Vagina (tissue), 2 donors: ENCODE measurements around the gene NDRG2. TPM values are rescaled to one million over a fixed set of nuclear protein-coding genes. Genes with fewer than 3 reads are reported as not detected.

Source experiments
- DNase-seq, 2 donors: peaks; one replicate each; pipeline ENCODE4 v3.0.0-alpha.2; 2017; ENCODE audit errors: extremely low spot score in 2 of 2
- H3K27ac ChIP-seq: fragments of 200-600 bp; sonication (generic); one replicate; pipeline ENCODE4 v1.5.1; 2019
- H3K27me3 ChIP-seq: fragments of 200-600 bp; sonication (generic); one replicate; pipeline ENCODE4 v1.5.1; 2019
- H3K36me3 ChIP-seq, 2 donors: fragments of 200-600 bp; sonication (generic); one replicate each; pipeline ENCODE4 v1.5.1; 2017 to 2019
- H3K4me1 ChIP-seq: fragments of 200-600 bp; sonication (generic); one replicate; pipeline ENCODE4 v1.5.1; 2019
- H3K4me3 ChIP-seq, 2 donors: fragments of 200-600 bp; sonication (generic); 1 replicate in 1 of 2; 2 replicates in 1 of 2; pipeline ENCODE4 v1.5.1; 2016 to 2019
- H3K9me3 ChIP-seq: fragments of 200-600 bp; sonication (generic); one replicate; pipeline ENCODE4 v1.5.1; 2019
- CTCF ChIP-seq, 3 experiments: fragments of 450-650 bp in 2 of 3; fragments of 200-600 bp in 1 of 3; sonication (generic) in 1 of 3; IDR thresholded peaks; one replicate each; pipeline ENCODE4 v1.5.1; 2017 to 2019; ENCODE audit warnings: antibody characterized with exemption in 3 of 3, mild to moderate bottlenecking in 2 of 3, moderate library complexity in 2 of 3
- POLR2A ChIP-seq, 2 donors: fragments of 450-650 bp; IDR thresholded peaks; one replicate each; pipeline ENCODE4 v1.6.1; 2017; ENCODE audit warnings: antibody characterized with exemption in 2 of 2, mild to moderate bottlenecking in 2 of 2, moderate library complexity in 2 of 2
- POLR2AphosphoS5 ChIP-seq, 2 donors: sonication (generic); formaldehyde crosslinking; IDR thresholded peaks; one replicate each; pipeline ENCODE4 v1.9.0; 2017; ENCODE audit warnings: antibody characterized with exemption in 2 of 2, mild to moderate bottlenecking in 2 of 2, low read depth in 1 of 2; ENCODE audit not compliant: insufficient read depth in 1 of 2
- intact Hi-C: fragments of 100-400 bp; cut with DNase I; formaldehyde crosslinking; loops from one replicate; pipeline ENCODE4 v1.15.1; 2023
- total RNA-seq: library from RNA; depleted of rRNA; stranded (reverse); fragments of >200 nt; gene quantifications from one replicate; pipeline ENCODE4 v1.2.3, GENCODE V29; 2016

NDRG2 gene
- total RNA-seq, 1 donor from 2014 or later, result 307 TPM

DNA sequence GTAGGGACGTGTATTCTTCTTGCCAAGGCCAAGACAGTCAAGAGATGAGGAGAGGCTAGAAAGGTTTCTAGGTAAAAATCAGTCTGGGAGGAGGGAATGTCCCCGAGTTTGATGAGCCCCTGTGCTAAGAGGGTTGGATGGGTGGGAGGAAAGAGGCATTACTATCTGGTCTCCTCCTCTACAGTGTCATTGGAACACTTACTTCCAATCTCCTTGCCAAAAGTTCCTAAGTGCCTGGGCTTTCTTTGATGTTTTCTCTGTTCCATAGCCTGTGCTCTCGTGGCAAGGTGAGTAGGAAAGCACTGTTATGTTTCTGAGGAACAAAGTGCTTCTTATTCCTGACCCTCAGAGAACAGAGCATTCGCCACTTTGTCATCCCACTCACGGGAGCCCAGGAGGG, 9.8 kb upstream of the NDRG2 start, which contains the start of gene RNASE13:
Gene RNASE13, minus strand, starts transcription at position 101 of the 400 bp plus-strand sequence. CDS start 519 bp downstream, outside the sequence.
- Histone ChIP-seq H3K4me1 (peaks cover 34% of the 10 kb centered on the region), H3K36me3 (no peaks in the 10 kb centered on the region), H3K4me3 (no peak within 1 kb of the TSS), H3K9me3 (no peaks in the 10 kb centered on the region), H3K27me3 (no peaks in the 10 kb centered on the region), H3K27ac (no peak within 1 kb of the TSS)
- intact Hi-C loops, result no loop called here
- no peak for TF ChIP-seq CTCF (IDR thresholded peaks at IDR 0.05)
- TF ChIP-seq POLR2AphosphoS5 (IDR thresholded peaks at IDR 0.05; ENCODE audit: insufficient read depth in 1 of 2, low read depth in 1 of 2), result no peak
- no peak for TF ChIP-seq POLR2A (IDR thresholded peaks at IDR 0.05)
- DNase-seq, result no peak

DNA sequence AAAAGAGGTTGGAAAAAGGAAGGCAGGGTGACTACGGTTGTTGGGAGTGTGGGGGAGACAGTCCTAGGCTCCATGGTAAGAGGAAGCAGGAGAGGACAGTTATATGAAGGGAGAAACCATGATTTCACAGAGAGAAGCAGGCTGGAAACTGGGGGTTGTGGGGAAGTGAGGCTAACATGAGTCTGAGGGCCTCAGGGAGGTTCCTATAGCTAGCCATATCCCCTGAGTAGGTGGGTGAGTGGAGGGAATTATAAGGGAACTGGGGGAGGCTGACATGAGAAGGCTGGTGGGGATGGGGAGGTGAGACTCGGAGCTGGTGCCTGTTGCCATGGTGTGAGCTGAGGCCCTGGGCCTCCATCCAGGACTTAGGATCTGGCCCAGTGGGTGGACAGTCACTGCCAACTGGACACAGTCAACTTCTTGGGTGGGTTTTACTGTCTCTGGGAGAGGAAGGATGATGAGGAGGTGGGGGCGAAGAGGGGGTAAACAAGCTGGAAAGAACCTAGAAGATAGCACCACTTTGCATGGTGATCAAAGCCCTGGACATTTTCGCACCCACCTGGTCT, 8.4 kb upstream of the NDRG2 start:
- no peak overlapping the region for H3K4me3 ChIP-seq
- TF ChIP-seq POLR2AphosphoS5 (IDR thresholded peaks at IDR 0.05; ENCODE audit: insufficient read depth in 1 of 2, low read depth in 1 of 2), result no peak
- no peak for TF ChIP-seq CTCF (IDR thresholded peaks at IDR 0.05)
- no peak for TF ChIP-seq POLR2A (IDR thresholded peaks at IDR 0.05)
- intact Hi-C loops, result no loop called here
- H3K4me1 ChIP-seq, result peaks cover 20% of the 10 kb centered on the region
- H3K9me3 ChIP-seq, result no peaks in the 10 kb centered on the region
- H3K27me3 ChIP-seq, result no peaks in the 10 kb centered on the region
- no peak for DNase-seq
- H3K27ac ChIP-seq, result no peak overlapping the region
- no peaks in the 10 kb centered on the region for H3K36me3 ChIP-seq

- peaks cover 14% of the 10 kb centered on the region for H3K4me1 ChIP-seq
- DNase-seq, result no peak
- no peak for TF ChIP-seq CTCF (IDR thresholded peaks at IDR 0.05)
- no peak for TF ChIP-seq POLR2AphosphoS5 (IDR thresholded peaks at IDR 0.05; ENCODE audit: insufficient read depth in 1 of 2, low read depth in 1 of 2)
- no peak for TF ChIP-seq POLR2A (IDR thresholded peaks at IDR 0.05)
- no peaks in the 10 kb centered on the region for H3K36me3 ChIP-seq
- intact Hi-C loops, result no loop called here
- H3K27ac ChIP-seq, result no peak overlapping the region
- H3K27me3 ChIP-seq, result no peaks in the 10 kb centered on the region
- no peak overlapping the region for H3K4me3 ChIP-seq
- H3K9me3 ChIP-seq, result no peaks in the 10 kb centered on the region
Measured at GRCh38 chr14:21032326-21033132, 7.7 kb upstream of the NDRG2 start.

- intact Hi-C loops, result no loop called here
- Histone ChIP-seq H3K27ac (no peak overlapping the region), H3K4me3 (no peak overlapping the region), H3K36me3 (no peaks in the 10 kb centered on the region), H3K27me3 (no peaks in the 10 kb centered on the region), H3K4me1 (peaks cover 34% of the 10 kb centered on the region), H3K9me3 (no peaks in the 10 kb centered on the region)
- TF ChIP-seq CTCF (IDR thresholded peaks at IDR 0.05) (no peak), POLR2A (IDR thresholded peaks at IDR 0.05) (no peak), POLR2AphosphoS5 (IDR thresholded peaks at IDR 0.05; ENCODE audit: insufficient read depth in 1 of 2, low read depth in 1 of 2) (no peak)
- DNase-seq, result no peak
Measured at GRCh38 chr14:21030531-21030930, 5.7 kb upstream of the NDRG2 start.

DNA sequence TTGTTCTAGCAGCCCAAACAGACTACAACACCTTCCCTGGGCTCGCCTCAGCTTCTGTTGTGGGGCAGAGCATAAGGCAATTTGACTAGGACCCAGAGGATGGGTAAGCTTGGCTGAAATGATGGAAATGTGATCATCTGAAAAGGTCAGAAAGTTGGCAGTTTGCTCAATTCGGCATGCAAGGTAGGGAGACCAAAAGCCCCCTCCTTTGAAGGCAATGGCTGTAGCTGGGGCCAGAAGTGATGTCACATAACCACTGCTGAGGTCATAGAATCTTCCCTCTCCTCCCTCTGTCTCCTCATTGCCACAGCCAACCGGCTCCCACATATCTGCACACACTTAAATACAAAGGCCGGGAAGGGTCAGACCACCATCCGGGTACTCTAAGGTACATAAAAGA, 5.1 kb upstream of the NDRG2 start, which contains the start of gene TPPP2:
Gene TPPP2, plus strand, starts transcription at position 301 of the 400 bp plus-strand sequence. CDS start 365 bp downstream, outside the sequence.
- Histone ChIP-seq H3K4me1 (peaks cover 35% of the 10 kb centered on the region), H3K27ac (no peak within 1 kb of the TSS), H3K27me3 (no peaks in the 10 kb centered on the region), H3K4me3 (no peak within 1 kb of the TSS), H3K36me3 (no peaks in the 10 kb centered on the region), H3K9me3 (no peaks in the 10 kb centered on the region)
- no peak for TF ChIP-seq CTCF (IDR thresholded peaks at IDR 0.05)
- no peak for TF ChIP-seq POLR2A (IDR thresholded peaks at IDR 0.05)
- TF ChIP-seq POLR2AphosphoS5 (IDR thresholded peaks at IDR 0.05; ENCODE audit: insufficient read depth in 1 of 2, low read depth in 1 of 2), result no peak
- intact Hi-C loops, result loop anchor here (5.0 kb wide), 1 partner anchor 72 kb away; the partner anchor contains the start of gene TMEM253
- DNase-seq, result peak in 1 of 2 donors; percentile 16
